Chondrocyte (in vitro differentiated cells): ENCODE measurements around the gene ARMC3. TPM values are rescaled to one million over a fixed set of nuclear protein-coding genes. Genes with fewer than 3 reads are reported as not detected.

Source experiments
- DNase-seq: peaks from one replicate; pipeline ENCODE4 v3.0.0; 2021; ENCODE audit warnings: mixed read lengths, low spot score
- H3K27ac Mint-ChIP-seq: one replicate; pipeline ENCODE4 v1.8.0; 2021; ENCODE audit warnings: mild to moderate bottlenecking, moderate library complexity, mixed read lengths; ENCODE audit not compliant: unreplicated experiment
- H3K27me3 Mint-ChIP-seq: 2 replicates; pipeline ENCODE4 v1.8.0; 2021; ENCODE audit warnings: low read depth, mixed read lengths
- H3K36me3 Mint-ChIP-seq: 2 replicates; pipeline ENCODE4 v1.8.0; 2021; ENCODE audit warnings: low read depth, mixed read lengths
- H3K4me1 Mint-ChIP-seq: 2 replicates; pipeline ENCODE4 v1.8.0; 2021; ENCODE audit warnings: low read depth, mild to moderate bottlenecking, mixed read lengths
- H3K4me3 Mint-ChIP-seq: one replicate; pipeline ENCODE4 v1.8.0; 2021; ENCODE audit warnings: mild to moderate bottlenecking, moderate library complexity, mixed read lengths; ENCODE audit not compliant: unreplicated experiment
- H3K9me3 Mint-ChIP-seq: 2 replicates; pipeline ENCODE4 v1.8.0; 2021; ENCODE audit warnings: low read depth, mixed read lengths
- CTCF ChIP-seq: fragments of 200-600 bp; sonication (generic); IDR thresholded peaks from 2 replicates; pipeline ENCODE4 v1.5.0; 2021; ENCODE audit warnings: antibody characterized with exemption, mild to moderate bottlenecking, moderate library complexity
- total RNA-seq: library from RNA; stranded (reverse); gene quantifications from 3 replicates; pipeline ENCODE4 v1.2.1, GENCODE V29; 2021

Gene ARMC3
- total RNA-seq, 1 donor from 2014 or later = 0.27 TPM

- Mint-ChIP-seq H3K4me3 (no peak overlapping the region), H3K4me1 (peaks cover 7% of the 10 kb centered on the region), H3K27ac (no peak overlapping the region), H3K9me3 (no peaks in the 10 kb centered on the region), H3K36me3 (no peaks in the 10 kb centered on the region), H3K27me3 (no peaks in the 10 kb centered on the region)
- DNase-seq = no peak
- no peak for TF ChIP-seq CTCF
Observed at GRCh38 chr10:22980822-22981221, 53.0 kb downstream of the ARMC3 start.

- H3K9me3 Mint-ChIP-seq = no peaks in the 10 kb centered on the region
- H3K36me3 Mint-ChIP-seq = no peaks in the 10 kb centered on the region
- H3K27me3 Mint-ChIP-seq = no peaks in the 10 kb centered on the region
- no peak overlapping the region for H3K27ac Mint-ChIP-seq
- peaks cover 4% of the 10 kb centered on the region for H3K4me1 Mint-ChIP-seq
- TF ChIP-seq CTCF = no peak
- DNase-seq = no peak
- no peak overlapping the region for H3K4me3 Mint-ChIP-seq
Observed at GRCh38 chr10:22984066-22984465, 56.2 kb downstream of the ARMC3 start.

DNA sequence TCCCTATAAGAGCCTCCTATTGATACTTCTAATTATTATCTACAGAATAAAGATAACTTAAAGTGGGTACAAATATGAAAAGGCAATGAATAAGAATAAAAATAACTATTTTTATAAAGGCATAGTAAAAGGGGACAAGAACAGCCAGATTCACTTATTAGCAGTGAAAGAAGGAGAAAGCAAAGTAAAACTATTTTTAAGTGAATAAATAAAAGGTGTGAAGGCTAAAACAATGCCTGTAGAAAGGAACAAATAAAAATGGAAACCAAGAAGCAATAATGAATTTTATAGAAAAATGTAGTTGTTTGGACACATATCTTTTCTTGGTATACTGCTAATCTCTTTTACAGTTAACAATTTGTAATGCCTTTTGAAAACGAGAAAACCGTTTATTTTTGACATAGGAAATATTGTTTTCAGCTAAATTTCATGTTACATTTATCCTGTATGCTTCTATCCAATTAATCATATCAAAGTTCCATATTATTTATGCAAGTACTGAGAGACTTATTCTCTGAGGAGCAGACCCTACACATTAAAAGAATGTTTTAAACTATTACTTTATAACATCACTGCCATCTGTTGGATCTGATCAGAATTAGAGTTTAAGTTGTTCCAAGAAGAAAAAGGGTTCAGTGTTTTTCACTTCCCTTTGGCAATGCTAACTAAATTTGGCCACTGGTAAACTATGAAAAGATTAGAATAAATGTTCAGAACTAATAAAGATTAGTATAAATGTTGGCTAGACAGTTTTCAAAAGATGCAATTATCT is 59.1 kb downstream of the ARMC3 start:
- Mint-ChIP-seq H3K4me1 (peaks cover 6% of the 10 kb centered on the region), H3K9me3 (no peaks in the 10 kb centered on the region), H3K27ac (no peak overlapping the region), H3K27me3 (peaks cover 5% of the 10 kb centered on the region), H3K4me3 (no peak overlapping the region), H3K36me3 (no peaks in the 10 kb centered on the region)
- TF ChIP-seq CTCF = peak; percentile 89
- DNase-seq = no peak

DNA sequence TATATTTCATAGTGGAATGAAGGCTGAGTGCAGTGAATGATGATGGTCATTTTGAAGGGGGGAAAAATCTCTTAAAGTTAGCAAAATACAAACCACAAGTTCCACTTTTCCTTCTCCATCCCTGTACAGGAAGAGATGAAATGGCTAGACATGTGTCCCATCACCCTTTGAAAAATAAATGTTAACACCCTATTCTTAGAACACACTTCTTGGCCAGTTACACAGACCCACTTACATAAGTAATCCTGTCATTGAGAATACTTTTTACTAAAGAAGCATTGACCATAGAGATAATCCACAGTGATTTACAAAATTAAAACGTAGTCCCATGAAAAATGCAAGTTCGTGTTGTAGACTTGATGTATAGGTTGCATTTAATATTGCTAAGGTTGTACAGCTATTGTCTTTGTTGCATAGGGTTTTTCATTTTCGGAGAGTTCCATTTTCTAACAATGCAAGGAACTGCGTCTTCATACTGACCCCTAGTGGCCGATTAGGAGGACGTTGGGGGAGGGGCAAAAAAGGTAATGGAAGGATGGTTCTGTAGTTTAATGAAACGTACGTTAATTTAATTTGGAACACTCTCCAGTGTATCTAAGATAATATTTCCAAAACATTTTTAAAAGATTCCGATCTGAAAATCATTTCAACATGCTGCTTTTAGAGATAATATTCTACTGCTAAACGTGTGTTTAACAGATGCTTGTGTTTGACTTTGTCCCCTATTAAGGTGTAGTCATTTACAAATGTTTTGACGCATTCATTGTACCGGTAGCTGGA is 60.9 kb downstream of the ARMC3 start:
- no peaks in the 10 kb centered on the region for H3K36me3 Mint-ChIP-seq
- H3K4me1 Mint-ChIP-seq = peaks cover 6% of the 10 kb centered on the region
- no peak for DNase-seq
- no peak overlapping the region for H3K4me3 Mint-ChIP-seq
- peaks cover 7% of the 10 kb centered on the region for H3K27me3 Mint-ChIP-seq
- H3K27ac Mint-ChIP-seq = no peak overlapping the region
- H3K9me3 Mint-ChIP-seq = no peaks in the 10 kb centered on the region
- peak; percentile 99 for TF ChIP-seq CTCF

- Mint-ChIP-seq H3K4me3 (no peak overlapping the region), H3K9me3 (no peaks in the 10 kb centered on the region), H3K4me1 (peaks cover 6% of the 10 kb centered on the region), H3K27me3 (peaks cover 11% of the 10 kb centered on the region), H3K27ac (no peak overlapping the region), H3K36me3 (no peaks in the 10 kb centered on the region)
- no peak for TF ChIP-seq CTCF
- DNase-seq = no peak
Observed at GRCh38 chr10:22990443-22990842, 62.6 kb downstream of the ARMC3 start.
